Neutrophil (primary cell): ENCODE measurements around the gene GNG7.

Experiments
- H3K27ac ChIP-seq: fragments of 200-600 bp; sonication (generic); 2 replicates; pipeline ENCODE4 v1.5.1; 2016; ENCODE audit warnings: mild to moderate bottlenecking, moderate library complexity
- H3K27me3 ChIP-seq: fragments of 200-600 bp; sonication (generic); 2 replicates; pipeline ENCODE4 v1.6.0; 2016; ENCODE audit warnings: mild to moderate bottlenecking
- H3K36me3 ChIP-seq: fragments of 200-600 bp; sonication (generic); 2 replicates; pipeline ENCODE4 v1.5.1; 2017
- H3K4me1 ChIP-seq, 2 experiments: fragments of 200-600 bp in 1 of 2; sonication (generic) in 1 of 2; 1 replicate in 1 of 2; 2 replicates in 1 of 2; pipeline versions ENCODE4 v1.5.1 to v1.6.1; 2013 to 2016; ENCODE audit warnings: low read depth in 1 of 2, low read length in 1 of 2, mild to moderate bottlenecking in 1 of 2, moderate library complexity in 1 of 2; ENCODE audit not compliant: control insufficient read depth in 1 of 2, insufficient read depth in 1 of 2
- H3K4me3 ChIP-seq, 2 experiments: fragments of 200-600 bp in 1 of 2; sonication (generic) in 1 of 2; 1 replicate in 1 of 2; 2 replicates in 1 of 2; pipeline ENCODE4 v1.5.1; 2013 to 2016; ENCODE audit warnings: low read depth in 1 of 2, low read length in 1 of 2, mild to moderate bottlenecking in 1 of 2, moderate library complexity in 1 of 2
- H3K9me3 ChIP-seq: fragments of 200-600 bp; sonication (generic); 2 replicates; pipeline ENCODE4 v1.5.1; 2016
- TF ChIP-seq, protein P1 (sequence below): fragments of 200-600 bp; sonication (generic); IDR thresholded peaks from 2 replicates; pipeline ENCODE4 v1.5.1; 2016; ENCODE audit warnings: antibody characterized with exemption

GNG7 gene

GRCh38 chr19:2477732-2478191 is 224.7 kb downstream of the GNG7 start:
- Histone ChIP-seq H3K4me1 (peaks cover 38 to 42% of the 10 kb centered on the region in 2 experiments), H3K36me3 (peaks cover 17% of the 10 kb centered on the region), H3K27me3 (no peaks in the 10 kb centered on the region), H3K27ac (peak overlapping the region; percentile 88), H3K9me3 (no peaks in the 10 kb centered on the region), H3K4me3 (peak overlapping the region; percentile 98 to 100)
- TF ChIP-seq, protein P1, sequence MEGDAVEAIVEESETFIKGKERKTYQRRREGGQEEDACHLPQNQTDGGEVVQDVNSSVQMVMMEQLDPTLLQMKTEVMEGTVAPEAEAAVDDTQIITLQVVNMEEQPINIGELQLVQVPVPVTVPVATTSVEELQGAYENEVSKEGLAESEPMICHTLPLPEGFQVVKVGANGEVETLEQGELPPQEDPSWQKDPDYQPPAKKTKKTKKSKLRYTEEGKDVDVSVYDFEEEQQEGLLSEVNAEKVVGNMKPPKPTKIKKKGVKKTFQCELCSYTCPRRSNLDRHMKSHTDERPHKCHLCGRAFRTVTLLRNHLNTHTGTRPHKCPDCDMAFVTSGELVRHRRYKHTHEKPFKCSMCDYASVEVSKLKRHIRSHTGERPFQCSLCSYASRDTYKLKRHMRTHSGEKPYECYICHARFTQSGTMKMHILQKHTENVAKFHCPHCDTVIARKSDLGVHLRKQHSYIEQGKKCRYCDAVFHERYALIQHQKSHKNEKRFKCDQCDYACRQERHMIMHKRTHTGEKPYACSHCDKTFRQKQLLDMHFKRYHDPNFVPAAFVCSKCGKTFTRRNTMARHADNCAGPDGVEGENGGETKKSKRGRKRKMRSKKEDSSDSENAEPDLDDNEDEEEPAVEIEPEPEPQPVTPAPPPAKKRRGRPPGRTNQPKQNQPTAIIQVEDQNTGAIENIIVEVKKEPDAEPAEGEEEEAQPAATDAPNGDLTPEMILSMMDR, result no peak

- Histone ChIP-seq H3K27ac (peak overlapping the region; percentile 88), H3K36me3 (peaks cover 17% of the 10 kb centered on the region), H3K4me1 (peaks cover 38 to 42% of the 10 kb centered on the region in 2 experiments), H3K4me3 (peak overlapping the region; percentile 98 to 100), H3K9me3 (no peaks in the 10 kb centered on the region), H3K27me3 (no peaks in the 10 kb centered on the region)
- TF ChIP-seq, protein P1, result no peak
Observed at GRCh38 chr19:2477141-2477710, 225.3 kb downstream of the GNG7 start.

DNA sequence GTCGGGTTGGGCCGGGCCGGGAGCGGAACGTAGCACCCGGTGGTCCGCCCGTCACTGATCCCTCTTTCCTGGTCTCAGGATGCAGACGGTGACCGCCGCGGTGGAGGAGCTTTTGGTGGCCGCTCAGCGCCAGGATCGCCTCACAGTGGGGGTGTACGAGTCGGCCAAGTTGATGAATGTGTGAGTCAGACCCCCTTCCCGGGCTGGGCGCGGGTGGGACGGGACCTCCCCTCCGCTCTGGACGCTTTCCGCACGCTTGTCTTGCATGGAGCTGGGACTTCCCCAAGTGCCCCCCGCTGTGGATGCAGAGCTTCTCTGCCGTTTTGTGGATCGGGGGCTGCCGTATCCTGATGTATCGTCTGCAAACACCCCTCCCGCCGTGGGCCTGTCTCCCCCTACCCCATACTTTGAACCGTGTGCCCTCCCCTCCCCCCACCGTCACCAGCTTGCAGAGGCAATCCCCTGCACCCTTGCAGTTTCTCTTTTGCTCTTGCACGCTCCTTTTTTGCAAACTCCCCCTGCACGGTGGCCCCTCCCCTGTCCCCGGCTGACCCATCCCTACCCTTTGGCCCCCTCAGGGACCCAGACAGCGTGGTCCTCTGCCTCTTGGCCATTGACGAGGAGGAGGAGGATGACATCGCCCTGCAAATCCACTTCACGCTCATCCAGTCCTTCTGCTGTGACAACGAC is 225.9 kb downstream of the GNG7 start:
- H3K4me1 ChIP-seq, result peaks cover 38 to 42% of the 10 kb centered on the region in 2 experiments
- H3K27ac ChIP-seq, result peak overlapping the region; percentile 88
- H3K27me3 ChIP-seq, result no peaks in the 10 kb centered on the region
- TF ChIP-seq, protein P1, result no peak
- no peaks in the 10 kb centered on the region for H3K9me3 ChIP-seq
- H3K36me3 ChIP-seq, result peaks cover 17% of the 10 kb centered on the region
- peak overlapping the region; percentile 98 to 100 for H3K4me3 ChIP-seq

- H3K27ac ChIP-seq, result peak within 1 kb of the TSS; percentile 88
- peak within 1 kb of the TSS; percentile 98 to 100 for H3K4me3 ChIP-seq
- TF ChIP-seq, protein P1, result peak; percentile 30
- peaks cover 38 to 42% of the 10 kb centered on the region in 2 experiments for H3K4me1 ChIP-seq
- H3K27me3 ChIP-seq, result no peaks in the 10 kb centered on the region
- H3K36me3 ChIP-seq, result peaks cover 17% of the 10 kb centered on the region
- no peaks in the 10 kb centered on the region for H3K9me3 ChIP-seq
Observed at GRCh38 chr19:2475702-2476450, 226.6 kb downstream of the GNG7 start, which contains the start of gene GADD45B. Gene GADD45B, plus strand, starts transcription at chr19:2476127. Its CDS starts 232 bp downstream, at chr19:2476359.

GRCh38 chr19:2475018-2475701 is 227.3 kb downstream of the GNG7 start:
- Histone ChIP-seq H3K4me3 (peak overlapping the region; percentile 98 to 100), H3K27me3 (no peaks in the 10 kb centered on the region), H3K27ac (peak overlapping the region; percentile 88), H3K9me3 (no peaks in the 10 kb centered on the region), H3K4me1 (peaks cover 38 to 42% of the 10 kb centered on the region in 2 experiments), H3K36me3 (peaks cover 17% of the 10 kb centered on the region)
- TF ChIP-seq, protein P1, result no peak
